ENCODE results near the gene SLC7A5.
A peak's percentile ranks its signal among the peaks of the same experiment; 100 is the strongest.
"Not testable (repeated sequence)": the region's sequence is repeated elsewhere in the genome, so short reads cannot be mapped to it uniquely, and the experiment has no call there.

SLC7A5 gene

DNA sequence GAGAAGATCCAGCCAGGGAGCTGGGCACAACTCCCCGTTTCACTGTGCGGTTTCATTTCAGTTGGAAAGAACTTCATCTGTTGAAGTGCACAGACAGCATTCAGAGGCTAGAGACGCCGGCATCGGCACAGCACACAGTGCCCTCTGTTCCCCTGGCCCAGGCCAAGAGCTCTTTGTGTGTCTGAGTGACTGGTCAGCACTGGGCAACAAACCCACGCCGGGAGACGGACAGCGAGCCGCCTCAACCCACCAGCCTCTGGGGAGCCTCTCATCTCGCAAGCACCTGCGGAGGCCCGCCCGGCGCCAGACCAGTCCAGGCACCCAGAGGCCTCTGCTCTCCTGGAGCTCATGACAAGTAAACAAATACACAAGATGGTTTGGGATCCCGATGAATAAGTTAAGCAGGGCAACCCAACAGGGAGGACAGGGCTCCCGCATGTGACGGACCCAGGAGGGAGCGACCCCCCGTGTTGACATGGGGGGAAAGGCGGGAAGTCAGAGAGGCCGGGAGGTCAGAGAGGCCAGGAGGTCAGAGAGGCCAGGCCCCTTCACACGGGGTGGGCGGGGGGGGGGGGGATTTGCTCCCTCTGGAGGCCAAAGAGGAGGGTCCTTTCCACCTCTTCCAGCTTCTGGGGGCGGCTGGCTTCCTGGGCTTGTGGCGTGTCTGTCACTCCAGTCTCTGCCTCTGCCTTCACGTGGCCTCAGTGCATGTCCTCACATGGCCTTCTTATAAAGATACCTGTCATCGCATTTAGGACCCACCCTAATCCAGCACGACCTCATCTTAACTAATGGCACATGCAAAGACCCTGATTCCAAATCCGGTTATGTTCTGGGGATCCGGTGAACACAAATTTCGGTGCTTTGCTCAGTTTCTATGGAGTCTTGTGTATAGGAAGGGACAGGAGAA, 77.8 kb downstream of the SLC7A5 start:
- TF ChIP-seq POLR2AphosphoS5 (IDR thresholded peaks at IDR 0.05; ENCODE audit: low read depth, low read length): no peak
- DNase-seq (ENCODE audit: insufficient read length, low spot score) (no peak), FAIRE-seq (no peak)

DNA sequence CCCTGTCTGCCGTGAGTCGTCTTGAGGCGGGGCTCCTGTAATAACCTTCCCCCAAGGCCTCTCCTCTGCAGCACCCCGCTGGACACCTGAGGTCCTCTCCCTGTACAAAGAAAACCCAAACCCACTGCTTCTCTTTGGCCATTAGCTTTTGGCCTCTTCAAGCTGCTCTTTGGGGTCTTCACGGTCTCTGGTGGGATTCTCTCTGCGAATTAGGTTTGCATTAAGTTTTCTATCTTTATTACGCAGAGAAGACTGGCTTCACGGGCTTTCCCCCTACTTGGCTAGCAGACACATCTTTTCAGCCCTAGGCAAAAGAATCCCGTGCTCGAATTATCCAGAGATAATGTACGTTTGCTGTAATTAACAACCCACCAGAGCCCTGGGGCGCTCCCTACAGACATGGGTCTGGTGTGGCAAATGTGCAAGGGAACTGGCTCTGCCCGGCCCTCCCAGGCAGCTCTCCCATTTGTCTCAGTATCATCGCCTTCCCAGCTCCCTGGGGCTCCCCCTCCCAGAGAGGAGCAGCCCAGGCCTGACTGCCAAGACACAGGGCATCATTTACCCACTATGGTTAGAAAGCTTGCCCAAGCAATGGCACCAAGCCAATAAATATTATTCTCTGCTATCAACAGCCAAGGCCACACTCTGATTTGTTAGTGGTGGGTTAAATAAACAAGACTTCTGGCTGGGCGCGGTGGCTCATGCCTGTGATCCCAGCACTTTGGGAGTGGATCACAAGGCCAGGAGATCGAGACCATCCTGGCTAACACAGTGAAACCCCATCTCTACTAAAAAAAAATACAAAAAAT, 78.8 kb downstream of the SLC7A5 start:
- DNase-seq (ENCODE audit: insufficient read length, low spot score) (no peak), FAIRE-seq (no peak)
- TF ChIP-seq POLR2AphosphoS5 (IDR thresholded peaks at IDR 0.05; ENCODE audit: low read depth, low read length) (no peak), PAX5 (IDR thresholded peaks at IDR 0.05; ENCODE audit: insufficient read depth, low read length, severe bottlenecking) (no peak), TAF1 (IDR thresholded peaks at IDR 0.05; ENCODE audit: low read depth, low read length) (no peak), POLR2A (IDR thresholded peaks at IDR 0.05; ENCODE audit: low read depth, low read length) (no peak), POU2F2 (IDR thresholded peaks at IDR 0.05; ENCODE audit: low read depth, low read length) (no peak), SPI1 (IDR thresholded peaks at IDR 0.05; ENCODE audit: low read depth, low read length) (no peak)

- no peak for FAIRE-seq
These were observed 79.6 kb downstream of the SLC7A5 start for GRCh38 chr16:87789437-87790291.

GRCh38 chr16:87788730-87789436, 80.4 kb downstream of the SLC7A5 start:
- not testable (repeated sequence) for FAIRE-seq; DNase-seq (ENCODE audit: insufficient read length, low spot score)

More at GRCh38 chr16:87789437-87790291, 79.6 kb downstream of the SLC7A5 start:
- no peak for DNase-seq (ENCODE audit: insufficient read length, low spot score)
- no peak for TF ChIP-seq PAX5 (IDR thresholded peaks at IDR 0.05; ENCODE audit: insufficient read depth, low read length, severe bottlenecking)
- no peak for TF ChIP-seq TAF1 (IDR thresholded peaks at IDR 0.05; ENCODE audit: low read depth, low read length)
- TF ChIP-seq POU2F2 (IDR thresholded peaks at IDR 0.05; ENCODE audit: low read depth, low read length): no peak
- TF ChIP-seq SPI1 (IDR thresholded peaks at IDR 0.05; ENCODE audit: low read depth, low read length): no peak
- no peak for TF ChIP-seq POLR2AphosphoS5 (IDR thresholded peaks at IDR 0.05; ENCODE audit: low read depth, low read length)
- no peak for TF ChIP-seq POLR2A (IDR thresholded peaks at IDR 0.05; ENCODE audit: low read depth, low read length)

DNA sequence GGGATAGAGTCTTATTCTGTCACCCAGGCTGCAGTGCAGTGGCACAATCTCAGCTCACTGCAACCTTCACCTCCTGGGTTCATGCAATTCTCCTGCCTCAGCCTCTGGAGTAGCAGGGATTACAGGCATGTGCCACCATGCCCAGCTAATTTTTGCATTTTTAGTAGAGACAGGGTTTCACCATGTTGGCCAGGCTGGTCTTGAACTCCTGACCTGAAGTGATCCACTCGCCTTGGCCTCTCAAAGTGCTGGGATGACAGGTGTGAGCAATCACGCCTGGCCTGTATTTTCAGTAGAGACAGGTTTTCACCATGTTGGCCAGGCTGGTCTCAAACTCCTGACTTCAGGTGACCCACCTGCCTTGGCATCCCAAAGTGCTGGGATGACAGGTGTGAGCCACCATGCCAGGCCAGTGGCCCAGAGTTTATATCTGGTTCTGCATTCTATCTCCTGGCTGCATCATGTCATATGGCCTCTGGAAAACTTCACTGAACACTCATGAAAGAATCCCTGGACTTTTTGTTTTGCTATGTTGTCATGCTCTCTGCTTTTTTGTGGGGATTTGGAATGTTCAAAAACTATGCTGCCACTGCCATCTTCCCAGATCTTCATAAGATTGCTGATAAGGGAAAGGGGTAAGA, 81.7 kb downstream of the SLC7A5 start:
- not testable (repeated sequence) for DNase-seq (ENCODE audit: insufficient read length, low spot score); FAIRE-seq

DNA sequence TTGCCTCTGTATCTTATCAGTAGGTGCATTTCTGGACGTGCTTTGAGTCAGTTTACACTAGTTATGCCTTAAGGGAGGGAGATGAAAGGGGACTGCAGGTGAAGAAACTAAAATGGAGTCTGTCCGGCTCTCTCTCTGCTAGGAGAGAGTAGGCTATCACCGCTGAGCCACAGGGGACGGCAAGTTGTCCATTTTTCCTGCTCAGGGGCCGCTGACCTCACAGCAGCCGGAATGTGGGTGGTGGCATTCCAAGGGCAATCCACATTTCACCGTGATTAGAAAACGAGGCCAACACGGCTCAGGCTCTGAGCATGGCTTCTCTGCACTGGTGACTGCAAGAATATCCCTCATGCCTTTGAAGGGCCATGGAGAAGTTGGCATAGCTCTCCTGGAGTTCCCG, 84.5 kb downstream of the SLC7A5 start:
- FAIRE-seq: no peak
- TF ChIP-seq POU2F2 (IDR thresholded peaks at IDR 0.05; ENCODE audit: low read depth, low read length) (no peak), PAX5 (IDR thresholded peaks at IDR 0.05; ENCODE audit: insufficient read depth, low read length, severe bottlenecking) (no peak), SPI1 (IDR thresholded peaks at IDR 0.05; ENCODE audit: low read depth, low read length) (no peak), POLR2AphosphoS5 (IDR thresholded peaks at IDR 0.05; ENCODE audit: low read depth, low read length) (no peak), POLR2A (IDR thresholded peaks at IDR 0.05; ENCODE audit: low read depth, low read length) (no peak), TAF1 (IDR thresholded peaks at IDR 0.05; ENCODE audit: low read depth, low read length) (no peak)
- DNase-seq (ENCODE audit: insufficient read length, low spot score): no peak

GRCh38 chr16:87782033-87782432, 87.3 kb downstream of the SLC7A5 start:
- DNase-seq (ENCODE audit: insufficient read length, low spot score): no peak
- no peak for FAIRE-seq
- no peak for TF ChIP-seq PAX5 (IDR thresholded peaks at IDR 0.05; ENCODE audit: insufficient read depth, low read length, severe bottlenecking)
- no peak for TF ChIP-seq TAF1 (IDR thresholded peaks at IDR 0.05; ENCODE audit: low read depth, low read length)
- TF ChIP-seq POLR2A (IDR thresholded peaks at IDR 0.05; ENCODE audit: low read depth, low read length): no peak
- TF ChIP-seq POLR2AphosphoS5 (IDR thresholded peaks at IDR 0.05; ENCODE audit: low read depth, low read length): no peak
- no peak for TF ChIP-seq SPI1 (IDR thresholded peaks at IDR 0.05; ENCODE audit: low read depth, low read length)
- no peak for TF ChIP-seq POU2F2 (IDR thresholded peaks at IDR 0.05; ENCODE audit: low read depth, low read length)

- peak; percentile 62 for FAIRE-seq
- no peak for DNase-seq (ENCODE audit: insufficient read length, low spot score)
- TF ChIP-seq PAX5 (IDR thresholded peaks at IDR 0.05; ENCODE audit: insufficient read depth, low read length, severe bottlenecking) (no peak), POU2F2 (IDR thresholded peaks at IDR 0.05; ENCODE audit: low read depth, low read length) (0 out of 2 replicates have a peak, but pooled peaks have one; percentile 10), TAF1 (IDR thresholded peaks at IDR 0.05; ENCODE audit: low read depth, low read length) (no peak), SPI1 (IDR thresholded peaks at IDR 0.05; ENCODE audit: low read depth, low read length) (peak; percentile 88)
These were observed 88.8 kb downstream of the SLC7A5 start for GRCh38 chr16:87780385-87780989.
